Measurements from ENCODE around the gene PLA2G5. TPM values are rescaled to one million over a fixed set of nuclear protein-coding genes. Genes with fewer than 3 reads are reported as not detected.

The PLA2G5 gene
- total RNA-seq, 1 donor from 2014 or later: not detected

DNA sequence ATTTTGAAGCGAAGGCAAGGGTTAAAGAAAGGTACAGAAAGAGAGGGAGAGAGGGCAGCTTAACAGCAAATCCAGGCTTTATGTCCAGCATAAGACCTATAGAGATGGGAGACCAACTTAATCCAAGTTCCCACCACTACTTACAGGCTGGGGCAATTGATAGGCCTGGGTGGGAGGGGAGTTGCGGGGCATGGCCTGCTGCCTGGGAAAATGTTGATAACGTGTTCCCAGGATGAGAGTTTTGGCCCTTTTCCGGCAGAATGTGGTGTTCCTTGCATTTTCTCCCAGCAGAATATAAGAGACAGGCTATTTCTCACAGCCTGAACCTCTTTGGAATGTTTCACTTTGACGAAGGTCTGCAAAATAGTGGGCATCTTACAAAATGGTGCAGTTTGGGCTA lies 34.9 kb upstream of the PLA2G5 start:
- H3K4me1 Mint-ChIP-seq (ENCODE audit: low read depth, unreplicated experiment): no peaks in the 10 kb centered on the region
- peaks cover 10% of the 10 kb centered on the region for H3K27me3 Mint-ChIP-seq (ENCODE audit: low read depth, unreplicated experiment)
- no peak for FAIRE-seq
- peaks cover 27% of the 10 kb centered on the region for H3K9me3 Mint-ChIP-seq (ENCODE audit: unreplicated experiment)
- no peaks in the 10 kb centered on the region for H3K9me3 ChIP-seq (ENCODE audit: insufficient read depth, low read depth, low read length)
- no peaks in the 10 kb centered on the region for H3K79me2 ChIP-seq (ENCODE audit: insufficient read depth, low read length)
- DNase-seq (ENCODE audit: low read depth): no peak
- H3K4me1 ChIP-seq (ENCODE audit: insufficient read depth, low read length): no peaks in the 10 kb centered on the region
- no peaks in the 10 kb centered on the region for H3K36me3 ChIP-seq (ENCODE audit: insufficient read depth, low read length)
- H3K27me3 ChIP-seq (ENCODE audit: insufficient read depth, low read length): peaks cover 24% of the 10 kb centered on the region
- no peak overlapping the region for H3K27ac Mint-ChIP-seq (ENCODE audit: unreplicated experiment)
- no peak overlapping the region for H3K4me3 ChIP-seq (ENCODE audit: insufficient read depth, low read depth, low read length)
- no peak overlapping the region for H2AFZ ChIP-seq (ENCODE audit: low read depth, low read length)
- no peaks in the 10 kb centered on the region for H3K36me3 Mint-ChIP-seq (ENCODE audit: low read depth, unreplicated experiment)
- no peaks in the 10 kb centered on the region for H4K20me1 ChIP-seq (ENCODE audit: insufficient read depth, low read length)
- no peak overlapping the region for H3K9ac ChIP-seq (ENCODE audit: low read length)
- no peak overlapping the region for H3K4me3 Mint-ChIP-seq (ENCODE audit: unreplicated experiment)
- H3K4me2 ChIP-seq (ENCODE audit: low read length): no peak overlapping the region
- no peak overlapping the region for H3K27ac ChIP-seq (ENCODE audit: low read depth, low read length)
- TF ChIP-seq EZH2 (IDR thresholded peaks at IDR 0.05; ENCODE audit: insufficient read depth, low read length): no peak
- TF ChIP-seq, protein P1, sequence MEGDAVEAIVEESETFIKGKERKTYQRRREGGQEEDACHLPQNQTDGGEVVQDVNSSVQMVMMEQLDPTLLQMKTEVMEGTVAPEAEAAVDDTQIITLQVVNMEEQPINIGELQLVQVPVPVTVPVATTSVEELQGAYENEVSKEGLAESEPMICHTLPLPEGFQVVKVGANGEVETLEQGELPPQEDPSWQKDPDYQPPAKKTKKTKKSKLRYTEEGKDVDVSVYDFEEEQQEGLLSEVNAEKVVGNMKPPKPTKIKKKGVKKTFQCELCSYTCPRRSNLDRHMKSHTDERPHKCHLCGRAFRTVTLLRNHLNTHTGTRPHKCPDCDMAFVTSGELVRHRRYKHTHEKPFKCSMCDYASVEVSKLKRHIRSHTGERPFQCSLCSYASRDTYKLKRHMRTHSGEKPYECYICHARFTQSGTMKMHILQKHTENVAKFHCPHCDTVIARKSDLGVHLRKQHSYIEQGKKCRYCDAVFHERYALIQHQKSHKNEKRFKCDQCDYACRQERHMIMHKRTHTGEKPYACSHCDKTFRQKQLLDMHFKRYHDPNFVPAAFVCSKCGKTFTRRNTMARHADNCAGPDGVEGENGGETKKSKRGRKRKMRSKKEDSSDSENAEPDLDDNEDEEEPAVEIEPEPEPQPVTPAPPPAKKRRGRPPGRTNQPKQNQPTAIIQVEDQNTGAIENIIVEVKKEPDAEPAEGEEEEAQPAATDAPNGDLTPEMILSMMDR (IDR thresholded peaks at IDR 0.05; ENCODE audit: insufficient read depth, low read depth, low read length): no peak

- H3K9me3 ChIP-seq (ENCODE audit: insufficient read depth, low read depth, low read length): no peaks in the 10 kb centered on the region
- H3K4me3 ChIP-seq (ENCODE audit: insufficient read depth, low read depth, low read length): no peak overlapping the region
- H3K27ac ChIP-seq (ENCODE audit: low read depth, low read length): no peak overlapping the region
- H3K36me3 ChIP-seq (ENCODE audit: insufficient read depth, low read length): no peaks in the 10 kb centered on the region
- no peak overlapping the region for H3K4me2 ChIP-seq (ENCODE audit: low read length)
- H2AFZ ChIP-seq (ENCODE audit: low read depth, low read length): no peak overlapping the region
- peaks cover 26% of the 10 kb centered on the region for H3K9me3 Mint-ChIP-seq (ENCODE audit: unreplicated experiment)
- no peaks in the 10 kb centered on the region for H3K4me1 Mint-ChIP-seq (ENCODE audit: low read depth, unreplicated experiment)
- no peaks in the 10 kb centered on the region for H3K36me3 Mint-ChIP-seq (ENCODE audit: low read depth, unreplicated experiment)
- H3K27me3 ChIP-seq (ENCODE audit: insufficient read depth, low read length): peaks cover 27% of the 10 kb centered on the region
- no peaks in the 10 kb centered on the region for H4K20me1 ChIP-seq (ENCODE audit: insufficient read depth, low read length)
- H3K27me3 Mint-ChIP-seq (ENCODE audit: low read depth, unreplicated experiment): peaks cover 10% of the 10 kb centered on the region
- DNase-seq (ENCODE audit: low read depth) (no peak), FAIRE-seq (no peak)
- no peak overlapping the region for H3K4me3 Mint-ChIP-seq (ENCODE audit: unreplicated experiment)
- H3K4me1 ChIP-seq (ENCODE audit: insufficient read depth, low read length): no peaks in the 10 kb centered on the region
- TF ChIP-seq, protein P1 (IDR thresholded peaks at IDR 0.05; ENCODE audit: insufficient read depth, low read depth, low read length): no peak
- TF ChIP-seq EZH2 (IDR thresholded peaks at IDR 0.05; ENCODE audit: insufficient read depth, low read length): no peak
- H3K27ac Mint-ChIP-seq (ENCODE audit: unreplicated experiment): no peak overlapping the region
- no peaks in the 10 kb centered on the region for H3K79me2 ChIP-seq (ENCODE audit: insufficient read depth, low read length)
- H3K9ac ChIP-seq (ENCODE audit: low read length): no peak overlapping the region
Observed at GRCh38 chr1:20037877-20038276, 32.1 kb upstream of the PLA2G5 start.

DNA sequence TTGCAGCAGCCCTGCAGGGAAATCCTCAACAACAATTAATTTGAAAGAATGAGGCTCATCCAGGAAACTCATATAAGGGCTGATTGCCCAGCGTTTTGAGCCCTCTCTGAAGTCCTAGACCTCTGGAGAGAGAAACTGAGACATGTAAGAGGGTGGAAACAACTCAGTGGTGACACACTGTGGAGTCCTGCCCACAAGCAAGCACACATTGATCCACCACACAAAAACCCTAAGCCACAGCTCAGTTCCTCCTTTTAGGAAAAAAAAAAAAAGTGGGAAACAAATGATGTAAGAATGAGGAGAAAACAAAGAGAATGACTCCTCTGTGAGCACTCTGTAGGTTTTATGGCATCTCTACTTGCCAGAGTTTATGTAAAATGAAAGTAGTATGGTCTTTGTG lies 22.9 kb upstream of the PLA2G5 start:
- Mint-ChIP-seq H3K27ac (ENCODE audit: unreplicated experiment) (no peak overlapping the region), H3K4me3 (ENCODE audit: unreplicated experiment) (no peak overlapping the region), H3K9me3 (ENCODE audit: unreplicated experiment) (peaks cover 6% of the 10 kb centered on the region), H3K36me3 (ENCODE audit: low read depth, unreplicated experiment) (no peaks in the 10 kb centered on the region), H3K4me1 (ENCODE audit: low read depth, unreplicated experiment) (no peaks in the 10 kb centered on the region), H3K27me3 (ENCODE audit: low read depth, unreplicated experiment) (peaks cover 6% of the 10 kb centered on the region)
- Histone ChIP-seq H3K4me3 (ENCODE audit: insufficient read depth, low read depth, low read length) (no peak overlapping the region), H4K20me1 (ENCODE audit: insufficient read depth, low read length) (no peaks in the 10 kb centered on the region), H3K4me2 (ENCODE audit: low read length) (no peak overlapping the region), H3K4me1 (ENCODE audit: insufficient read depth, low read length) (no peaks in the 10 kb centered on the region), H3K27ac (ENCODE audit: low read depth, low read length) (no peak overlapping the region), H3K9me3 (ENCODE audit: insufficient read depth, low read depth, low read length) (no peaks in the 10 kb centered on the region), H3K79me2 (ENCODE audit: insufficient read depth, low read length) (no peaks in the 10 kb centered on the region), H2AFZ (ENCODE audit: low read depth, low read length) (no peak overlapping the region), H3K27me3 (ENCODE audit: insufficient read depth, low read length) (peaks cover 5% of the 10 kb centered on the region), H3K9ac (ENCODE audit: low read length) (no peak overlapping the region), H3K36me3 (ENCODE audit: insufficient read depth, low read length) (no peaks in the 10 kb centered on the region)
- FAIRE-seq (no peak), DNase-seq (ENCODE audit: low read depth) (no peak)
- TF ChIP-seq, protein P1 (IDR thresholded peaks at IDR 0.05; ENCODE audit: insufficient read depth, low read depth, low read length): no peak
- TF ChIP-seq EZH2 (IDR thresholded peaks at IDR 0.05; ENCODE audit: insufficient read depth, low read length): no peak

Measured in astrocyte (in vitro differentiated cells and primary cell).